KG1 (cell line): ENCODE data around the gene EFHC1.

Experiments
- DNase-seq: peaks from one replicate; lab custom pipeline; 2025; lab: John Stamatoyannopoulos, UW

Gene EFHC1

DNA sequence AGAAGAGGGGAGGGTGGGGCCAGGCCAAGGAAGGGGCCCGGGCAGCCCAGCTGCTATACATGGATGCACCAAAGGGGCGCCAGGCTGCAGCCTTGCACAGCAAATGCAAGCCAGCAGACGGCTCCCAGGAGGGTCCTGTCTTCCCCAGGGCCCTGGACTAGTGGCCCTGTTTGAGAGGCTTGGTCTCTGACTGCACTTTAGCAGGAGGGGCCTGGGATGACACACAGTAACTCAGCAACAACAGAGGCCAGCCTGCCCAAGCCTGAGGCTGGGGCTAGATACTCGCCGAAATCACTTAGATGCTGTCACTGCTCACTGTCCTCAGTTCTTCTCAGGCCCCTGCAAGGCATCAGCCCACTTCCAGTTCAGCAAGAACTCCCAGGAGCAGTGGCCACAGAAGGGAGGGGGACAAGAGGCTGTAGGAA, 83.2 kb downstream of the EFHC1 start:
- no peak for DNase-seq

DNA sequence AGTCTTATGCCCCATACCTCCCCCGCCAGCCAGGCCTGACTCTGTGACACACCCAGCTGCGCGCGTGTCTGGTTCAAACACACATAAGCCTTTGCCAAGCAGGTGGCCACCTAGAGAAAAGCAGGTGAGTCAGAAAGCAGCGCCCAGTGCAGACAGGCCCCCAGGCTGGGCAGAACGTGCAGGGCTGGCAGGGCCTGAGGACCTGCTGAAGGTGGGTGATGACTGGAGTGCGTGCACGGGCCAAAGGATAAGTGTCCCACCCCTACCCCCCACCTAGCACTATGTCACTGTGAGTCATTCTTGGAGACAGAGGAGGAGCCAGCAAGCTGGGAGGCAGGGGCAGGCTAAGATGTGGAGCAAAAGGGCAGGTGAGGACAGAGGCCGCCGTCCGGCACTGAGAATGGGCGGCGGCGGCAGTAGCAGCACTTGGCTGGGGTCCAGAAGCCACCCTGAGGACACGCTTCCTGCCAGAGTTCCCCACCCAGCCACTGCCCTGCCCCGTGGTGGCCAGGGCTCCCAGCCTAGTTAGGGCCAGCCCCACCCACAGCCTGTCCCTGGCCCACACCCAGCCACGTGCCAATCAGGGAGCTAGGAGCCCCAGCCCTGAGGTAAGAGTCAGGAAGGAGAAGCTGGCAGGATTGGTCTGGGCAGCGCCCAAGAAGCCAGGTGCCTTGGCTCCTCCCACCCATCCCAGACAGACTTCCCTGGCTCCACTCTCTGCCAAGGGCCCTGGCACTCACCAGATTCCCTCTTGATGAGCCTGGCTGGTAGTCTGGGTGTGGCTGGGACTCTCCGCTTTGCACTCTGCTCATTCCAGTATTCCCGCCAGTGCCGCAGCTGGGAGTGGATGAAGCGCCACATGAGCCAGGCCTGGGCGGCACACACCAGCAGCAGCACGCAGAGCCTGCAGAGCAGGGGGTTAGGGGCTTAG, 84.0 kb downstream of the EFHC1 start:
- DNase-seq: no peak

DNA sequence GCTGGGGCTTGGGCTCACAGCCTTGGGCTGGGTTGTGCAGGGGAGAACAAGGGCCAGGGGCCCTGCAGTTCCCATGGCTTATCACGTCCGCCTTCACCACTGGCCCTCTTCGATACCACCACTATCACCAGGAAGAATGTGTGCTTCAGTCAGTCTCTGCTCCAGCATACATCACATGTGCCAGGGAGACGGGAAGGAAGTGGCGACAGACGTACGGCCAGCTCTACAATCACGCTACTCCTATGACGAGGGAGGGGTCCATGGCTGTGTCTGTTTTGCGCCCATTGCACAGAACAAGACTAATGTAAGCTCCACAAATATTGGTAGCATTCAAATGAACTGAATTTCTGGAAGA, 84.6 kb downstream of the EFHC1 start:
- no peak for DNase-seq

DNA sequence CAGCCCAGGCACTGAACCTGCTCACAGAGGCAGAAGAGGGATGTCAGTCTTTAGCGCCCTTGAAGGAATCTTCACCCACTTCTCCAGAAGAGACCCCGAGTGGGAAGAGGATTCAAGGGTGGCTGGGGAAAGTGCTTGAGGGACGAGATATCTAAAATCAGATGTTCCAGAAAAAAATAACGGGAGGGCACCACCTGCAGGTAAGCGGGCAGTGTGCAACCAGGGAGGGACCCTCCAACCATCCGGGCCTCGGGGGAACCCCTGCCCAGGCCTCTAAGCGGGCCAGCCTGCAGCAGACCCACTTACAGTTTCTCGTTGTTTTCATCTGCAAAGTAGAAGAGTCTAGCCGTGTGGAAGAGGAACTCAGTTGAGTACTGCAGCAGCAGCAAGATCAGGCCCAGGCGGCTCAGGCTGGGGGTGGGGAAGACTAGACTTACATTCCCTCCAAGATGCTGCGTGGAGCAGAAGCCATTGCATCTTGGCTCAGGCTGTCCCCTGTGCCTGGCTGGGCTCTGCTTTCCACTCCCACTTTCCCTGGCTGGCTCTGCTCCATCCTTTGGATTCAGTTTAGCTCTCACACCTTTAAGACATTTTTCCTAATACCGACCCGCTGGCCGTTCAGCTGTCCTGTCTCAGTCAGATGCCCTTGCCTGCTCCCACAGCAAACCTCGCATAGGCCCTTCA, 85.7 kb downstream of the EFHC1 start:
- DNase-seq: no peak

DNA sequence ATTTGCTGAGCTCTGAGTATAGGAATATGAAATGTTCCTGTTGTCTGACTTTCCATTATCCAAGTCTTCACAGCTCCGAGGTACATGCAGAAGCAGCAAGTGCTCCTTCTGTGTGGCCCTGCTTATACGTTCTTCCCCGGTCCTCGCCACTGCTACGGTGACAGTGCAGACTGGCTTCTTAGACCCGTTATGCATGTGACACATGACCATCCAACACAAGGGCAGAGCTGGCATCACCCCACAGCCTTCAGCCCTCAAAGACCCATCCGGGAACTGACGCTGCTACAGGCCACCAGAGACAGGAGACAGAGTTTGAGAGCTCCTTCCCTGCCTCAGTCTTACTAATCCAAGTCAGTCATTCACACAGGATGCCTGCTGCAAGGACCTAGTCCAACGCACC, 86.3 kb downstream of the EFHC1 start:
- DNase-seq: no peak

DNA sequence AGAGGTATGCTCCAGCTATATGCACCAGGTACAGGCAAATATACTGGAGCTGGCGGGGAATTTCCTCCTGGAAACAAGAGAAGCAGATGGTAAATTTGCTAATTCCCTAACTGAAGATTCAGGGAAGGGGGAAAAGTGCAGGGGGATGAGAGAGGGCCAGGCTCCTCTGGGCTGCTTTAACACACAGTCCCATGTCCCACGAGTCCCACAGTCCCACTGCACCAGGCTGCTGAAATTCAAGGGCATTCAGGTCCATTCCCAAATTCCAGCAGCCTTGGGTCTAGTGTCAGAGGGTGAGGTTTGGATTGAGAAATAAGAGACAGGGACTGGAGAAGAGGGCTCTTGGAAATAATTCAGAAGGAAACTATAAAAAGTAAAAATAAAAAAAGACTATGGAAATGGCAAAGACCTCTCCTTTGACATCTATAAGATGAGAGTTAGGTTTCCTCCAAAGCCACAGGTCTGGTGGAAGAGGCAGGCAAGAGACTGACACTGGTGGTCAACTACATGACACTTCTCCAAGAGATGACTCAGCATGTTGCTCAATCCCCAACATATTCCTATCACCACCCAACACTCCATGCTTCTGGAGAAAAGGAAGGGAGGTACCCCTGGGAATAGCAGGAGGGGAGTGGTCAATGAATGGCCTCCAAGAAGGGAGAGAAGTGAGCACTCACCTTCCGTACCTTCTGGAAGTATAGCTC, 87.6 kb downstream of the EFHC1 start:
- DNase-seq: no peak

DNA sequence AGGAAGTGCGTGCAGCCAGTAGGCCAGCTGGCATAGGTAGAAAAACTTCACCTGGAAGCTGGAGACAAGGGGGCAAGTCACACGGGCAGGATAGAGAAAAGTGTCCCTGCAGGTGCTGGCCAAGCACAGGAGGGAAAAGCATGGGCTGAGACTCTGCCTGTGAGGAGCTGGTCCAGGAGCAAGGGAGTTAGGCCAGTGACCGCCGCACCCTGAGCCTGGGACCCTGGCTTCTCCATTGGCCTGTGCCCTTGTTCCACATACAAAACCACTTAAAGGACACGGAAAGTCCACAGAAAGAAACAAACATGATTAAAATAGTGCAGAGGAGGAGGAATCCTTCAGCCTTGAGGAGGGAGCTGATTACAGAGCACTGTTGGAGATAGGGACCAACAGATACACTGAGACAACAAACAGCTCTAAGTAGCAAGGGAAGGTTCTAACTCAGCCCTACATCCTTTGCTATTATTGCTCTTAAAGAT, 88.2 kb downstream of the EFHC1 start:
- no peak for DNase-seq

DNA sequence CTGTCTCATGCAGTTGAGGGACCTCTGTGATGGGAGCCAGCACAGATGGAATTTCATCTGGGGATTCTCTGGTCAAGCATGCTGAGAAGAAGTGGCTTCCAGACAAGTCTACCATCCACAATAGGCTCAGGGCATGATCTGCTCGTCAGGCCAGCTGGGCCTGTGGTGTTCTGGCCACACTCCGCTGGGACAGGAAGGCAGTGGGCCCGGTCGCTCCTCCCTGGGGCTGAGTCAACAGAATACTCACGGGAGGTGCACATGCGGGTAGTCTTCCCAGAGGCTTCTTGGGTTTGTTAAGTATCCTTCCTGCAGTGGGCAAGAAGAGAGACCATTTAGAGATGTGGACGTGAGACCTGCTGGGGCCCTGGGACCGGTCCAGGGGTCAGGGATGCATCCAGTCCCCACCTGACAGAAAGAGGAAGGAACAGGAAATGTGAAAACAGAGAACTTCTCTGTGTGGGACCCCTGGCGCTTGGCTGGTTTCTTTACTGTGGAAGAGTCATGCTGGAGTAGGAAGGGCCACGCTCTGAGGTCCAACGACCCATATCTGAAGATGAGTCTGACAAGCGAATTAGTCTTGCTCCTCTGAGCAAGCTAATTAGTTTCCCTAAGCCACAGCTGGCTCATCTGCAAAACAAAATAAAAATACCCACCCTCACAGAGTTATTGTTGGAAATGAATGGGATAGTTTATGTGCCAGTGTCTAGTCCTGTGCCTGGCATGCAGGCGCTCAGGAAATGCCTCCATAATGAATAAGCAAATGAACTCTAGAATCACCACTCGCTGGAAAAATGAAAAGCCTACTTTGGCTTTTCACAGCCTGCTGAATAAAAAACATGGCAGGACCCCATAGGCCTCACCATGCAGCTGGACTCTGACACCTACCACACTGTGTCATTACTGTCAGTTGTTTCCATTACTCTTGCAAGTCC, 89.4 kb downstream of the EFHC1 start:
- no peak for DNase-seq

DNA sequence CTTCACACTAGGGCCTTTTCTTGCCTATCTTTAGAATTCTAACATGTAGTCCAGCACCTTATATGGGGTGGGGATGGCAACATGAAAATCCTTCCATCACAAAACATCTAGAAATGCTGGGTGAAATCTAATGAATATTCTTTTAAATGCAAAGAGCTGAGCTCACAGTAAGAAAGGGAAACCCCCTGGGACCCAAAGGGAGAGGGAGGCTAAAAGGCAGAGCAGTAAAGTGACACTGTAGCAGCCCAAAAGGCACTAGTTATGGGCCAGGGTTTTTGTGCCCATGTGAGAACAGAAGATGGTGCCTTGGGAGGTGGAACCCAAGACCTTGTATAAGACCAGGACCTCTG, 90.0 kb downstream of the EFHC1 start:
- no peak for DNase-seq

DNA sequence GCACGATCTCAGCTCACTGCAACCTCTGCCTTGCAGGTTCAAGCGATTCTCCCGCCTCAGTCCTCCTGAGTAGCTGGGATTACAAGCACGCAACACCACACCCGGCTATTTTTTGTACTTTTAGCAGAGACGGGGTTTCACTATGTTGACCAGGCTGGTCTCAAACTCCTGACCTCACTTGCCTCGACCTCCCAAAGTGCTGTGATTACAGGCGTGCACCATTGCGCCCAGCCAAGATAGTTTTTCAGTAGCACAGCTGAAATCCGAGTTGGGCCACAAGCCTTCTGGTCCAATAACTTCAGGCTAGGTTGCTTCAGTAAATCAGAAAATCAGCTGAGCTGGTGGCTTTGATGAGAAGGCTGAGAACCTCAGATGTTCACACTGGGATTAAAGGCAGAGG, 91.0 kb downstream of the EFHC1 start:
- DNase-seq: no peak

DNA sequence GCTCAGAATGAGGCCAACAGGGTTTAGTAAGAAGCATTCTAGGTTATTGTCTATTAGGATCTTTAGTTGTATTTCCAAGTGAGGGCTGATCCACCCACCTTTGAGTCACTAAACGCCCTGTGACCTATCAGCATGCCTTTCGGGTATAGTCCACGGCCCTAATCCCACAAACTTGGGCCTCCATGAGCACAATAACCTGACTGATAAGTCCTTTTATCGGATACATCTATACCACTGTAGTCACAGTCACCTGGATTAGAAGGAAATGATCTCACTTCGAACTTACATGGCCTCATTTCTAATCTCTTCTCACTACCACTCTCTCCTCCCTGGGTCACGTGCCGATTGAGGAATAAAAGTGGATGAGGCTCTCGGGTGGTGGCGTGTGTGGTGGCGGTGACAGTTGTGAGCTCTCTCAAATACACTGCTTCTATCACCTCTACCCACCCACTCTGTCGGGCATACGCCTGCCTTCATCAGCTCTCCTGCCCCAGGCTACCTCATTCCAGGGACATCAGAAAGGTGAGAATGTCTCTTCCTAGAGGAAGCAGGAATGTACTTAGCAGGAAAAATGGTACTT, 91.5 kb downstream of the EFHC1 start:
- DNase-seq: no peak

DNA sequence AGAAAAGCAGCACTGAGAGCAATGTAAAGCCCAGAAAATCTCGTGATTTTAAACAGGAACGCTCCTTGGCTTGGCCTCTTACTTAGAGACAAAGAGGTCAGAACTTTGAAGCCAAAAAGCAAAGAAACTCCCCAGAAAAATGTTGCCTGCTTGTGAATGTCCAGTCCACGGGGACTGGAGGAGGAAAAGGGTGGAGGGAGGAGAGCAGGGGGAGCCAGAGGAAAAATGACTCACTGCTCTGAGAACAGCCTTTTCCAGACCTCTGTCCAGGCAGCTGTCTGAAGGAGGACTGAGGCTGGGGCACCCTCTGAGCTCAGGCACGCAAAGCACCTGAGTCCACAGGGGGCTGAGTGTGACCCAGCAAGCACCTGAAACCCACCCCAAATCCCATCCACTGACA, 92.1 kb downstream of the EFHC1 start:
- DNase-seq: no peak

DNA sequence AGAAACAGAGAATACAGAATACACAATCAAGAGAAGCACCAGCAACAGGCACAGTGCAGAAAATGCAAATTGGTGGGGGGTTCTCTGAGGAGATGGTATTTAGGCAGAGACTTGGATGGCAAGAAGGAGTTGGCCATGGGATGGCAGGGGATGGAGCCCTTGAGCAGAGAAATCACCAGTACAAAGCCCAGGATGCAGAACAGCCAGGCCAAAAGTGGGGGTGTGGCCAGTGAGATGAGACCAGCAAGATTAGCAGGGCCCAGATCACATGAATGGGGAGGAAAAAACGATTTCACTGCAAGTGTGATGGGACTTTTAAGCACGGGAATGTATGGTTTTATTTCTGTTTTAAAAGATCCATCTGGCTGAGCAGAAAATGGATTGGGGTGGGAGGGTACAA, 93.3 kb downstream of the EFHC1 start:
- DNase-seq: no peak

DNA sequence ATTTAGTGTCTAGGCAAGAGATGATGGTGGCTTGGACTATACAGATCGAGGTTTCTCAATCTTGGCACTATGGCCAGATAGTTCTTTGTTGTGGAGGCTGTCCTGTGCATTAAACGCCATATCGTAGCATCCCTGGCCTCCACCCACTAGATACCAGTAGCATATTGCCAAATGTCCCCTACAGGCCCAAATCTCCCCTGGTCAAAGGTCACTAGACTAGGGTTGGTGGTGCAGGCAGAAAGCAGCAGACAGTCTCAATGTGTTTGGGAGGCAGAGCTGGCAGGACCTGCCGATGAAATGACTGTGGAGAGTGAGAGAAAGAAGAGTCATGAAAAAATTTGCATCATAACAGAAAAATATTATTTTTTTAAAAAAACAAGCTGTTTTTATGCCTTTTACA, 93.8 kb downstream of the EFHC1 start:
- no peak for DNase-seq

DNA sequence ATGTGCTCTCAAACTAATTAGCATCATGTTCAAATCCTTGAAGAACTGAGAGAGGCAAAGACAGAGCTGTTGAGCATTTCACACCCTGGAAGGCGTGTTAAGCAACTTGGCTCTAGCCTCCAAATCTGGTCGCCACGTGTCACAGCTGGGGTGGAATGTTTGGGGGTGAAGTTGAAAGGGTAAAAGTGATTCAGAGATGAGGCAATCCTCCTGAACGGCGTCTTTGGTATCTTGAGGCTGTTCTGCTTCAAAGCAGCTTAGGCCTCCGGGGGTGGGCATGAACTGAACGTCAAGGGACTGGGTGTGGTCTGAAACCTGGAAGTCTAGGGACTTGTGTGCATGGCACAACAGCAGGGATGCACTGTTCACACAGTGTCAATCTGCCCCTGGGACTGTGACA, 94.4 kb downstream of the EFHC1 start:
- no peak for DNase-seq

DNA sequence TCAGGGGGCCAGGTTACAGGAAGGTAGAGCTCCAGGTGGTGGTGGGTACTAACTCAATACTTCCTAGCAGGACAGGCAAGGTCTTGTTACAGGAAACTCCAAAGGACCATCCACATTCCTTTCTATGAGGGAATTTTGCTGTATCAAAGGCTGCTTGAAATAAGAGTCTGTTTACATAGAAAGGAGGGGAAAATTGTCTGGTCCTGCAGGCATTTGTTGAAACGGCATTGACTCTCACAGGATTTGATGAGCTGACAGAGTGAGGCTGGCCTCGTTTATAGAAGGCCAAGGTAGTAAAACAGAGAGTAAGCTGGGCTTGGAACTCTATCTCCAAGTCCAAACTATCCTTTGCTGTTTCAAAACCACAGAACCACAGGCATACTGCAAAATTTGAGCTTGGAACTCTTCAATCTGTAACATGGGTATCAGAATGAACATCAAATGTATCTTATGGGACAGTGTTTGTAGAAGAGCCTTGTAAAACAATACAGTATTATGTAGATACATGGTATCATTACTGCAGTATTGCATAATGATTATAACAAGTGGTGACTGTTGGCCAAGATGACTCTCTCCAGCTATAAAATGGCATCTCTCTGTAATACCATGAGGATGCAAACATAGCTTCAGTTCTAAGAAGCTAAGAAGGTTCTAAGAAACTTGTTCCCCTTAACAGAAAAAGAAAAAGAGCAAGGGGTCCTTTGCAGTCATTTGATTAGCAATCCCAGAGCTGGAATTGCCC, 95.2 kb downstream of the EFHC1 start:
- no peak for DNase-seq

DNA sequence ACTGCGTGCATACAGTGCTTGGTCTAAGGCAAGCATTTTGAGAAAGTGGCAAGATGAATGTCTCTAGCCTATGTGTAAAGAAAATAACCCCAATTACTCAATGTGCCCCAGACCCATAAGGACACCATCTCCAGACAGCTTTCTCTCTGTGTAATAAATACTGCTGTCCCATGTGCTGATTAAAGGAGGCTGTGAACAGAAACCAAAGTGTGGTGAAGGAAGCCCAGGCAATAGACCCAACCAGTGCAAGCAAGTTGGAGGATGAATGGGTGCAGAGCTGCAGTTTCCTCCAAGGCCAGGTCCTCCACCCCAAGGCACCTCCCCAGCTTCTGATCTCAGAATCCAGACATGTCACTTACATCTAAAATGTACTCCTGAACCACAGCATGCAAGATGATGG, 96.1 kb downstream of the EFHC1 start:
- DNase-seq: no peak

DNA sequence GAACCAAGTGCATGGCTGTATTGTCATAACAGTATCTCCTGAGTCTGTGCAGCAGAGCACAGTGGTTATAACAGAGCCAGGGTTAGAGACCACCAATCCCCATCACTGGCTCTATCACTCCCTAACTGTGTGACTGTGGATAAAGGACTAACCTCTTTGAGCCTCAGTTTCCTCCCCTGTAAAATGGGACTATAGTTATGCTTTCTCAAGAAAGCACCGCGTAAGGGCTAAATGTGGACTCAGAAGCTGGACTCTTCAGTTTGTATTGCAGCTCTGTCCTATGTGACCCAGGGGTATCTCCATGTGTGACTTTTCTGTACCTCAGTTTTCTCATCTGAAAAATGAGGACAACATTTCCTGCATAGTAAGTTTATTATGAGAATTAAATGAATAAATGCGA, 96.8 kb downstream of the EFHC1 start:
- no peak for DNase-seq

DNA sequence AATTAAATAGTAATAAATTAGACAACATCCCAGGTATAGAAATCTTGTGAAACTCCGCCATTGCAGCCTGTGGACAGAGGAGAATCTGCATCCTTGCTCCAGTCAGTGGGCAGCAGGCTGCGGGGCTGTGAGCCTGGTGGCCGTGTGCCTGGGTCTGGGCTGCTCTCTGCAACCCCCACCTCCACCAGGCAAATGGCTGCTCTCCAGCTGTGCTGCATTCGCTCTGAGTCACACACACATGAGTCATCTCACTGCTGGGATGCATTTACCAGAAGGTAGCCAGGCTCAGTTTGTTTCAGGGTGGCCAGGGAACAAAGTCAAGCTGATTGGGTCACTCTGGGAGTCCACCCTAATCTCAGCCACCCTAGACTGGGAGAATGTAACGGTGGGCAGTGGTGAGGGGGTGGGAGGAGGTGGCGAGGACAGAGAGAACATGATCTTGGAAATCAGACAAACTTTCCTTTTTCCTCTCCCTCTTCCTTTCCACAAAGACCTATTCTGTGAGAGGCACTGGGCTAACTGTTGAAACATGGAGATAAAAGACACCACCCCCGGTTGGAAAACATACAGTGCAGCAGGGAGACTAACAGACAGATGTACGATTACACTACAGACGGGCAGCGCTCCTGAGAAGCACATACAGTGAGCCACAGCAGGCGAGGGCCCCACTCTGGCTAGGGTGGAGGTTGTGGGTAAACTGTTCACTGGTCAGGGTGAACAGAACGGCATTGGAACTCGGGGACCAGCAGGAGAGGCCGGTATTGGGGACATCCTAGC, 97.5 kb downstream of the EFHC1 start:
- DNase-seq: no peak
